ENCODE data around the gene PSMD13. TPM values are rescaled to one million over a fixed set of nuclear protein-coding genes. Genes with fewer than 3 reads are reported as not detected.
"Not testable (repeated sequence)": the region's sequence is repeated elsewhere in the genome, so short reads cannot be mapped to it uniquely, and the experiment has no call there.

The PSMD13 gene
- total RNA-seq (2014; rRNA removed; shearing (Covaris generic)): 334 and 350 TPM in 2 replicates

- DNase-seq (ENCODE audit: low read depth): peak; percentile 91
These were observed at the start of gene PSMD13 for GRCh38 chr11:236774-237767. Gene PSMD13 (plus strand): TSS chr11:236976. CDS start chr11:237050, 74 bp downstream.

DNA sequence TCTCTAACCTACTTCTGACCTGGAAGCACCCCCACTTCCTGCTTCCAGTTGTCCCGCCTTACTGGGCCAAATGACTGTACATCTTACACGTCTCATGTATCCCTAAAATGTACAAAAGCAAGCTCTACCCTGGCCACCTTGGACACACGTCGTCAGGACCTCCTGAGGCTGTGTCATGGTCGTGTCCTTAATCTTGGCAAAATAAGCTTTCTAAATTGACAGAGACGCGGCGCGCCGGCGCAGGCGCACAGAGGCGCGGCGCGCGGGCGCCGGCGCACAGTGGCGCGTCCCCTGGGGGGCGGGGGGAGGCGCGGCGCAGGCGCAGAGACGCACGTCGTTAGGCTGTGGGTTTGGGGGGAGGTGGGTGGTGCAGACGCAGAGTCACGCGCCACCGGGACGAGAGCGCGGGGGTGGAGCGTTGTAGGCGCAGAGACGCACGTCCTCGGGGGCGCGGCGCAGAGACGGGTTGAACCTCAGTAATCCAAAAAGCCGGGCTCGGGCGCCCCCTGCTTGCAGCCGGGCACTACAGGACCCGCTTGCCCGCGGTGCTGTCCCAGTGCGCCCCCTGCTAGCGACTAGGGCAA is 47.5 kb upstream of the PSMD13 start:
- DNase-seq (ENCODE audit: low read depth): not testable (repeated sequence)

DNA sequence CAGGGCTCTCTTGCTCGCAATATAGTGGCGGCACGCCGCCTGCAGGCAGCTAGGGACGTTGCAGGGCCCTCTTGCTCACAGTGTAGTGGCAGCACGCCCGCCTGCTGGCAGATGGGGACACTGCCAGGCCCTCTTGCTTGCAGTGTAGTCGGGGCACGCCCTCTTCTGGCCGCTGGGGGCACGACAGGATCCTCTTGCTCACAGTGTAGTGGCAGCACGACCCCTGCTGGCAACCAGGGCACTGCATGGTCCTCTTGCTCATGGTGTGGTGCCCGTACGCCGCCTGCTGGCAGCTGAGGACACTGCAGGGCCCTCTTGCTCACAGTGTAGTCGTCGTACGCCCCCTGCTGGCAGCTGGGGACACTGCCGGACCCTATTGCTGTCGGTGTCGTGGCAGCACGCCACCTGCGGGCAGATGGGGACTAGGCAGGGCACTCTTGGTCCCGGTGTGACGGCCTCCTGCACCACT is 46.9 kb upstream of the PSMD13 start:
- DNase-seq (ENCODE audit: low read depth): not testable (repeated sequence)

DNA sequence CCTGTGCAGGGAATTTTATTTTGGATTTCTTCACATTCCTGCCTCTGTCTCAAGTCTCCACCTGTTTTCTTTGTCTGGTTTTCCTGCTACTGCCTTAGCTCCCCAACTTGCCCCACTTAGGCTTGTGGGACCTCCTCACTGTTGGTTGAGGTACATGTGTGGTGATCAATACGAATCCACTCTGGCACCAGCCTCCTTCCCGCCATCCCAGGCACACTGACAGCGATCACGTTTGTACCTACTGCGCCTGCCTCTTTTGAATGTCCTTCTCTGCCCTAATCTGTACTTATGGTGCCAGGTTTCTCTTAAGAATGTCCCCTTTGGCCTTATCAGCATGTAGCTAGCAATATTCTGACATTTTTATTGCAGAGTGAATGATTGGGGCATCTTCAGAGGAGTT is 46.2 kb upstream of the PSMD13 start:
- not testable (repeated sequence) for DNase-seq (ENCODE audit: low read depth)

- DNase-seq (ENCODE audit: low read depth): not testable (repeated sequence)
These were observed 45.0 kb upstream of the PSMD13 start for GRCh38 chr11:191490-192478.

DNA sequence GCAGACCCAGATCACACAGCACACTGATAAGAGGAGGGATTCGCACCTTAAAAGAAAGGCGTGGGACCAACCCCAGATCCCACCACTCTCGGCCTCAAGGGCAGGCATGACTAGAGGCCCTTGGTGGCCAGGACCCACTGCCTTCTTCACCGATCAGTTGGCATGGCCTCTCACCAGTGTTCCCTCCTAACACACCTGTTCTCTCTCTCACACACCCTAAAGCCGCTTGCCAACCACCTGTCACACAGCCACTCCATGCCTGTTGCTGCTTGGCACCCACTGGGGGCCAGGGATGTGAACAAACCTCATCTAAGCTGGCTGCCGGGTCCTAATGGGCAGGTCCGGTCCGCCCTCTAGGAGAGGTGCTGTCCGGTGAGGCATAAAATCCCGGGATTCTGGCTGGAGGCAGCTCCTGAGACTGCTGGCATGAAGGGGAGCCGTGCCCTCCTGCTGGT is 44.1 kb upstream of the PSMD13 start, which contains the start of gene SCGB1C1:
SCGB1C1 (plus strand) TSS at position 405 of the 455 bp plus-strand sequence; CDS start at position 427, 22 bp downstream.
- not testable (repeated sequence) for DNase-seq (ENCODE audit: low read depth)

- DNase-seq (ENCODE audit: low read depth): not testable (repeated sequence)
These were observed 43.3 kb upstream of the PSMD13 start for GRCh38 chr11:193481-193880.

DNA sequence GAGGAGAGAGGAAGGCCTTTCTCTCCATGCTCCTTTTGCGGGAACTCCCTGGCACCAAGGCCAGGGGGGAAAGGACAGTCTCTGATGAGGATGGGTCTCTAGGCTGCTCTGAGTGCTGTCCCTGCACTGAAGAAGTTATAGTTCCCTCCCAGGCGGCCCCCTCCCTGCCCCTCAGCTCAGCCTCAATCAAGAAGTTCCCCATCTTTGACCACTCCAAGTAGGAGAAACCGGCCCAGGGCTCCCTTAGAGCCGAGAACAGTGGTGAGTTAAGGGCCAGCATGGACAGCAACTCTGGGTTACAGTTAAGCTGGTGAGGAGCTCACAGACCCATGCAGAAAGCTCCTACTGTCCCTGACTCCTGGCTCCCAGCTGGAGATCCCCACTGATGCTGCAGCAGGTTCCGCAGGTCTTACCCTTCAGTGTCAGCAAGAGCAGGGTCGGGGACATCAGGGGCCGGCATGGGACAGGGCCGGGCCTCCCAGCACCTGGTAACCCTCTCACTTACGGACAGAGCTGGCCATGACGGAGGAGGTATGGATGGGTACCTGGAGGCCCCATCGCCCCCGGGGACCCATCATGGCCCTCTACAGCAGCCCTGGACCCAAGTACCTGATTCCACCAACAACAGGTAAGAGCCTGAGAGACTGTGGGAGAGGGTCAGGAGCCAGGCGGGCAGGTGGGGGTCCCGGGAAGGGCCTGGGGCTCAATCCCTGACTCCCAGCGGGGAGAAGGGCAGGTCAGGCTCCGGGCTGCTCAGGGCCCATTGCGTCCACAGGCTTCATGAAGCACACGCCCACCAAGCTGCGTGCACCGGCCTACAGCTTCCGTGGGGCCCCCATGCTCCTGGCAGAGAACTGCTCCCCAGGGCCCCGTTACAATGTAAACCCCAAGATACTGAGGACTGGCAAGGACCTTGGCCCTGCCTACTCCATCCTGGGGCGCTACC is 39.7 kb upstream of the PSMD13 start:
- no peak for DNase-seq (ENCODE audit: low read depth)

DNA sequence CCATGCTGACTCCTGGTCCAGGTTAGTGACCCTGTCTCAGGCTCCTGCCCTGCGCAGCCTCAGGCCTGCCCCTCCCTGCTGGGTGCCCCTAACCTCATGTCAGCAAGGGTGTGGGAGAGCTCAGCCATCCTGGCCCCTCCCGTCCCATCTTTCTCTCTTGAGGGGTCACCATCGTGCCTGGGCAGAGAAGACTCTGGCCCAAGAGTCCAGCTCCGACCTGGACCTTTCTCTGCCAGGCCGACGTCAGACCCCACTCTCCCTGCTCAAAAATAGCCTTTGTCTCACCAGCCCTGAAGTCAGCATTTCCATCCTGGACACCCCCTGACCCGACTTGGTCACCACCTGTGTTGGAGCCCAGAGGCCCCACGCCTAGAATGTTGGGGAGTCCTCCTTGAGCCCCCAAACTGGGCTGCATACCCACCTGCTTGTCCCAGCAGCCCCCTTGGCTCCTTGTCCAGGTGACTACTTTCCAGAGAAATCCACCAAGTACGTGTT is 39.0 kb upstream of the PSMD13 start:
- DNase-seq (ENCODE audit: low read depth): no peak

- DNase-seq (ENCODE audit: low read depth): no peak
These were observed 38.5 kb upstream of the PSMD13 start for GRCh38 chr11:198236-198806.

GRCh38 chr11:199004-199581 is 37.7 kb upstream of the PSMD13 start:
- no peak for DNase-seq (ENCODE audit: low read depth)

DNA sequence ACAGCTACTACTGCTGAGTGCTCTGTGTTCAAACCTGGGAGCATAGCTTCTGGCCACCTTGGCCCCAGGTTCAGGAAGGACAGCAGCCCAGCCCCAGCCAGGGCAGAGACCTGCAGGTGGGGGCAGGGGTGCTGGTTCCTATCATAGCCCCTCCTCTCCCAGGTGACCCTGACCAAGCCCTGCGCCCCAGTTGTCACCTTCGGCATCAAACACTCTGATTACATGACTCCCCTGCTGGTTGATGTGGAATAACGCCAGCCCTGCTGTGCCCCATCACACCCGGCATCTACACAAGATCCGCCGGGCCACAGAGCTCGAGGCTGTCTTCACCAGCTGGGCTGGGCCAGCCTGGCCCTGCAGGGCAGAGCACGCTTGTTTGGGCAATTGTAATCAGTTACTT is 37.0 kb upstream of the PSMD13 start:
- DNase-seq (ENCODE audit: low read depth): no peak

DNA sequence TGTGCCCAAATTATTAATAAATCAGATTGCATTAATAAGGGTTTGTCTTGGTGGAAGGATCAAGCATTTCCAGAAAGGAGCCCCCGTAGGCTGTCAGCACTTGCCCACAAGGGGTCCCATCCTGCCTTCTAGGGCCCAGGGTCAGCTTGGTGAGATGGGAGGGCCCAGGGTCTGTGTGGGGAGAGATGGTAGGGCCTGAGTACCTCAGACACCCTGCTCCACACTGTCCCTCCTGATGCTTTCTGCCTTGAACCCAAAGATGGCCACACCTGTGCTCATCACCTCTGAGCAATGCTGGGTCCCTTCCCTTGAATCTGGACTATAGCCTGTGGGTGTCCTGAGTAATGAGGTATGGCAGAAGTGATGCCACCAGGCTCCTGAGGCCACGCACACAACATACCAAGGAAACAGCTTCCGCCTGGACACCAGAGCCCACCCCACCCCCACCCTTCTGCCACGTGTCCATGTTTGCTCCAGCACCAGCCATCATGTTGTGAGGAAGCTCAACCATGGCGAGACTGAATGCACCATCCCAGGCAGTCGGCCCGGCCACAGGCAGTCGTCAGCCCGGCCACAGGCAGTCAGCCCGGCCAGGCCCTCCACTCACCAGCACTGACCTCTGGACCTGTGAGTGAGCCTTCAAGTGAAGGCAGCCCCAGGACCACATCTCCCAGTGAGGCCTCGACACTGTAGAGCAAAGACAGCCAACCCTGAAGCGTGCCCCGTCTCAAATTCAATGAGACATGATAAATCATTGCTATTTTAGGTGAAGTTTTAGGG is 36.4 kb upstream of the PSMD13 start:
- DNase-seq (ENCODE audit: low read depth): no peak

- no peak for DNase-seq (ENCODE audit: low read depth)
These were observed 34.8 kb upstream of the PSMD13 start for GRCh38 chr11:201966-202365.

GRCh38 chr11:202490-202889 is 34.3 kb upstream of the PSMD13 start:
- DNase-seq (ENCODE audit: low read depth): no peak

GRCh38 chr11:203056-203944 is 33.5 kb upstream of the PSMD13 start:
- DNase-seq (ENCODE audit: low read depth): peak; percentile 0

DNA sequence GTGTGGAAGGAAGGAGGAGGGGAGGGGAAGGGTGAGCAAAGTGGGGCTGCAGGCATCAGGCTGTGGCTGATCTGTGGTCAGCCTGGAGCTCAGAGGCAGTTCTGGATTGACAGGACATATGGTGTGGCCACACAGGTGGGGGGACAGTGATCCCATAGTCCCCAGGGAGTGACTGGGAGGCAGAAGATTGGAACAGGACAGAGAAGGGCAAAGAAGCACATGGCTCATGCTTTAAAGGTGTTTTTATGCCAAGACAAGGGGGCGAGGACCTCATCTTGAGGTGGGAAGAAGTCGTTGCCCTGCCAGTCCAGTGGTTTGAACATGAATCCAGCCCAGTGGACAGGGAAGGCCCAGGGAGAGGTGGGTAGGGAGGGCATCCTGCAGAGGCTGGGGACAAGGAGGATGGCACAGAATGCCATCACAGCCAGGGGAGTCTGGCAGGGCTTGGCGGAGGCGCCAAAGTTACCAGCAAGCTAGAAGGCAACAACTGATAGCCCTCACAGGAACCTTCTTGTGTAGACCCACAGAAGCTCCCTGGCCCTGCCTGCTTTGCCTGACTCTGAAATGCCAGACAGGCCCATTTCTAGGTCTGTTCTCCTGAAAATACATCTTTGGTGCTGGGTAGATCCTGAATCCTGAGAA is 32.7 kb upstream of the PSMD13 start:
- DNase-seq (ENCODE audit: low read depth): peak; percentile 0

Measured in Daoy (cell line).